H1 (cell line): ENCODE results near the gene SGMS1. TPM values are rescaled to one million over a fixed set of nuclear protein-coding genes. Genes with fewer than 3 reads are reported as not detected.
"Not testable (repeated sequence)": the region's sequence is repeated elsewhere in the genome, so short reads cannot be mapped to it uniquely, and the experiment has no call there.

ENCODE experiments used
- CTCF ChIA-PET: fragments of 300-600 bp; sonication (Branson Sonifier 250); formaldehyde crosslinking; loops from one replicate; lab custom pipeline; 2021; ENCODE audit not compliant: partially characterized antibody; lab: Charles Lee
- POLR2A ChIA-PET: fragments of 300-600 bp; sonication (Branson Sonifier 250); formaldehyde crosslinking; loops from one replicate; lab custom pipeline; 2021; ENCODE audit warnings: inconsistent platforms; ENCODE audit not compliant: partially characterized antibody; lab: Charles Lee
- DNase-seq, 2 experiments: peaks; one replicate each; pipeline versions ENCODE4 v3.0.0 to v3.0.0-alpha.2; 2010 to 2022; ENCODE audit warnings: low spot score in 2 of 2, low read depth in 1 of 2, mixed read lengths in 1 of 2
- FAIRE-seq: peaks from 2 replicates; lab custom pipeline; 2011; peaks lifted over from hg19 to GRCh38; lab: Jason Lieb, UNC
- H2AFZ ChIP-seq: 2 replicates; pipeline ENCODE4 v1.8.1; 2012; ENCODE audit warnings: low read length, inconsistent platforms
- H2AK5ac ChIP-seq: 2 replicates; pipeline ENCODE4 v1.6.1; 2013; ENCODE audit warnings: low read depth, low read length
- H2BK120ac ChIP-seq: replicated peaks from 2 replicates; pipeline ENCODE3; 2013; ENCODE audit warnings: low read depth, low read length, inconsistent platforms
- H2BK12ac ChIP-seq: 2 replicates; pipeline ENCODE4 v1.6.1; 2013; ENCODE audit warnings: low read depth, low read length
- H2BK15ac ChIP-seq: 2 replicates; pipeline ENCODE4 v1.6.1; 2013; ENCODE audit warnings: low read length
- H2BK20ac ChIP-seq: 2 replicates; pipeline ENCODE4 v1.6.1; 2013; ENCODE audit warnings: low read length
- H2BK5ac ChIP-seq: 2 replicates; pipeline ENCODE4 v1.6.1; 2013; ENCODE audit warnings: low read depth, low read length
- H3K14ac ChIP-seq: 2 replicates; pipeline ENCODE4 v1.6.1; 2013; ENCODE audit warnings: inconsistent platforms; ENCODE audit not compliant: insufficient read length
- H3K18ac ChIP-seq: 2 replicates; pipeline ENCODE4 v1.6.1; 2013; ENCODE audit warnings: low read length; ENCODE audit errors: extremely low read depth
- H3K23ac ChIP-seq: 2 replicates; pipeline ENCODE4 v1.6.1; 2013; ENCODE audit warnings: inconsistent platforms; ENCODE audit not compliant: insufficient read length
- H3K23me2 ChIP-seq: 2 replicates; pipeline ENCODE4 v1.6.1; 2013; ENCODE audit warnings: low read depth, low read length
- H3K27ac ChIP-seq: 2 replicates; pipeline ENCODE4 v1.6.1; 2011; ENCODE audit warnings: low read depth, low read length, inconsistent platforms
- H3K27me3 ChIP-seq, 4 experiments: replicated peaks in 1 of 4; 1 replicate in 1 of 4; 2 replicates in 3 of 4; pipeline versions ENCODE4 v1.6.1 to v1.8.1; 2011 to 2013; ENCODE audit warnings: low read length in 3 of 4, mild to moderate bottlenecking in 3 of 4, inconsistent platforms in 2 of 4, mixed read lengths in 2 of 4, moderate library complexity in 1 of 4; ENCODE audit not compliant: control insufficient read depth in 3 of 4, insufficient read depth in 3 of 4; ENCODE audit errors: extremely low read depth in 1 of 4
- H3K36me3 ChIP-seq, 4 experiments: 2 replicates each; pipeline versions ENCODE4 v1.6.1 to v1.8.1; 2011 to 2013; ENCODE audit warnings: mild to moderate bottlenecking in 4 of 4, low read length in 3 of 4, moderate library complexity in 2 of 4, control low read depth in 1 of 4, inconsistent platforms in 1 of 4; ENCODE audit not compliant: insufficient read depth in 4 of 4, control insufficient read depth in 2 of 4
- H3K4ac ChIP-seq: replicated peaks from 2 replicates; pipeline ENCODE3; 2013; ENCODE audit warnings: low read length, low read depth, mixed read lengths, inconsistent platforms; ENCODE audit not compliant: insufficient read length
- H3K4me1 ChIP-seq, 4 experiments: replicated peaks in 1 of 4; 1 replicate in 1 of 4; 2 replicates in 3 of 4; pipeline versions ENCODE4 v1.6.1 to v1.8.1; 2011 to 2013; ENCODE audit warnings: low read length in 3 of 4, inconsistent platforms in 2 of 4, mixed read lengths in 1 of 4; ENCODE audit not compliant: insufficient read depth in 4 of 4, control insufficient read depth in 3 of 4
- H3K4me2 ChIP-seq, 2 experiments: 2 replicates each; pipeline versions ENCODE4 v1.6.1 to v1.8.1; 2011 to 2013; ENCODE audit warnings: low read depth in 2 of 2, low read length in 2 of 2, control low read depth in 1 of 2, inconsistent platforms in 1 of 2, mild to moderate bottlenecking in 1 of 2; ENCODE audit not compliant: insufficient read depth in 1 of 2
- H3K4me3 ChIP-seq, 4 experiments: fragments of 200-600, 300-600 bp in 1 of 4; sonication (generic), shearing (Covaris generic), sonication (Bioruptor Twin) in 1 of 4; 2 replicates each; pipeline versions ENCODE4 v1.5.1 to v1.8.1; 2011 to 2016; ENCODE audit warnings: low read length in 4 of 4, low read depth in 3 of 4, control low read depth in 2 of 4, inconsistent platforms in 2 of 4, mild to moderate bottlenecking in 2 of 4, mixed read lengths in 1 of 4, moderate library complexity in 1 of 4; ENCODE audit not compliant: insufficient read depth in 2 of 4; ENCODE audit errors: extremely low read depth in 1 of 4
- H3K56ac ChIP-seq: replicated peaks from 2 replicates; pipeline ENCODE3; 2013; ENCODE audit warnings: low read depth, mild to moderate bottlenecking, mixed read lengths, low read length, inconsistent platforms; ENCODE audit not compliant: insufficient read length
- H3K79me1 ChIP-seq: 2 replicates; pipeline ENCODE4 v1.6.1; 2013; ENCODE audit warnings: low read depth, low read length, control low read depth
- H3K79me2 ChIP-seq, 2 experiments: 2 replicates each; pipeline versions ENCODE4 v1.6.1 to v1.8.1; 2012 to 2013; ENCODE audit warnings: low read length in 2 of 2, mild to moderate bottlenecking in 2 of 2, inconsistent platforms in 1 of 2; ENCODE audit not compliant: insufficient read depth in 2 of 2, control insufficient read depth in 1 of 2
- H3K9ac ChIP-seq, 4 experiments: replicated peaks in 1 of 4; 1 replicate in 1 of 4; 2 replicates in 3 of 4; pipeline versions ENCODE4 v1.6.1 to v1.8.1; 2011 to 2013; ENCODE audit warnings: low read depth in 3 of 4, low read length in 3 of 4, control low read depth in 2 of 4, mild to moderate bottlenecking in 2 of 4, moderate library complexity in 2 of 4, inconsistent platforms in 1 of 4; ENCODE audit errors: extremely low read depth in 1 of 4
- H3K9me3 ChIP-seq, 2 experiments: 2 replicates each; pipeline versions ENCODE4 v1.6.1 to v1.8.1; 2012 to 2013; ENCODE audit warnings: mild to moderate bottlenecking in 2 of 2, moderate library complexity in 2 of 2, control low read depth in 1 of 2, inconsistent platforms in 1 of 2, low read depth in 1 of 2, low read length in 1 of 2, mixed read lengths in 1 of 2; ENCODE audit not compliant: insufficient read depth in 2 of 2
- H4K20me1 ChIP-seq, 2 experiments: replicated peaks in 1 of 2; 2 replicates each; pipeline versions ENCODE3 to v1.8.1; 2011 to 2013; ENCODE audit warnings: inconsistent platforms in 2 of 2, low read length in 2 of 2, mild to moderate bottlenecking in 1 of 2; ENCODE audit not compliant: insufficient read depth in 2 of 2, control insufficient read depth in 1 of 2
- H4K5ac ChIP-seq: 2 replicates; pipeline ENCODE4 v1.6.1; 2013; ENCODE audit warnings: low read length, low read depth, mixed read lengths, inconsistent platforms; ENCODE audit not compliant: insufficient read length
- H4K8ac ChIP-seq: 2 replicates; pipeline ENCODE4 v1.8.0; 2013; ENCODE audit warnings: mild to moderate bottlenecking, moderate library complexity, low read length, inconsistent platforms; ENCODE audit not compliant: insufficient read depth; ENCODE audit errors: extremely low read depth
- H4K91ac ChIP-seq: replicated peaks from 2 replicates; pipeline ENCODE3; 2013; ENCODE audit warnings: low read length, mixed read lengths, inconsistent platforms; ENCODE audit not compliant: insufficient read length
- WGBS, 2 experiments: shearing (Covaris generic) in 1 of 2; methylation state at CpG; one replicate each; pipeline versions ENCODE4 v1.1.6 to v1.1.7; 2013 to 2015; ENCODE audit warnings: low lambda C conversion rate in 2 of 2, mixed read lengths in 2 of 2, inconsistent platforms in 1 of 2, low coverage in 1 of 2, missing lambda C conversion rate in 1 of 2; ENCODE audit not compliant: insufficient replicate concordance in 2 of 2, insufficient coverage in 1 of 2, insufficient read length in 1 of 2; ENCODE audit errors: extremely low coverage in 1 of 2, missing lambda C conversion rate in 1 of 2; 5-methylcytosine and 5-hydroxymethylcytosine counted together
- polyA plus RNA-seq, 7 experiments: library from polyadenylated mRNA; depleted of rRNA in 3 of 7; stranded (reverse) in 5 of 7; unstranded in 2 of 7; fragments of >200 nt in 5 of 7; fragments of 200-250 nt in 2 of 7; gene quantifications; 1 replicate in 5 of 7; 2 replicates in 1 of 7; 4 replicates in 1 of 7; pipeline versions ENCODE4 v1.2.1 to v1.2.3, GENCODE V29; 2011 to 2013; ENCODE audit warnings: missing spikeins in 2 of 7, mixed read lengths in 2 of 7
- total RNA-seq: library from RNA; stranded (reverse); fragmentation: NEBNext Ultra II Directional; extraction: Animal tissue kit (Norgen Biotek cat#: 25700); gene quantifications from 2 replicates; pipeline ENCODE4 v1.2.1, GENCODE V29; 2021

The SGMS1 gene
- total and polyA plus RNA-seq, 2 of the 8 experiments (the other 6 are each of a cell fraction or from before 2014, with no cell fraction given): 6.0 to 15.6 TPM

- H3K14ac ChIP-seq, H3K23ac ChIP-seq, DNase-seq, H2BK120ac ChIP-seq, H3K27me3 ChIP-seq, H3K36me3 ChIP-seq, H3K79me1 ChIP-seq, H4K91ac ChIP-seq, H4K8ac ChIP-seq, CTCF ChIA-PET, H2AK5ac ChIP-seq, H3K18ac ChIP-seq, H3K23me2 ChIP-seq, H3K4me2 ChIP-seq, H3K4me3 ChIP-seq, H2BK5ac ChIP-seq, H4K20me1 ChIP-seq, H3K9ac ChIP-seq, H2BK20ac ChIP-seq, H3K4ac ChIP-seq, H3K27ac ChIP-seq, H2AFZ ChIP-seq, H3K56ac ChIP-seq, H4K5ac ChIP-seq, H3K79me2 ChIP-seq, H2BK12ac ChIP-seq, FAIRE-seq, H2BK15ac ChIP-seq, H3K4me1 ChIP-seq, POLR2A ChIA-PET: not testable (repeated sequence)
- H3K9me3 ChIP-seq: peaks cover 5 to 12% of the 10 kb centered on the region in 2 experiments; a peak in 2 of 4 replicates
- WGBS, 2 experiments: 100% methylated on average over 1 of the region's 1 CpG; no CpG with 5 or more reads in 1 of the 2 experiments
Measured at GRCh38 chr10:50356481-50356832, 267.3 kb downstream of the SGMS1 start.

GRCh38 chr10:50355693-50356480 lies 267.9 kb downstream of the SGMS1 start:
- H4K91ac ChIP-seq, H3K23me2 ChIP-seq, H2BK5ac ChIP-seq, H4K8ac ChIP-seq, CTCF ChIA-PET, H3K18ac ChIP-seq, H3K27me3 ChIP-seq, H2BK20ac ChIP-seq, H2BK120ac ChIP-seq, FAIRE-seq, H4K20me1 ChIP-seq, POLR2A ChIA-PET, H3K14ac ChIP-seq, H3K27ac ChIP-seq, H3K4ac ChIP-seq, H3K56ac ChIP-seq, H3K4me3 ChIP-seq, H4K5ac ChIP-seq, H3K23ac ChIP-seq, H3K9ac ChIP-seq, DNase-seq, H2BK15ac ChIP-seq, H3K79me1 ChIP-seq, H2AK5ac ChIP-seq, H3K4me1 ChIP-seq, H3K4me2 ChIP-seq, H3K79me2 ChIP-seq, H3K36me3 ChIP-seq, H2BK12ac ChIP-seq, H2AFZ ChIP-seq: not testable (repeated sequence)
- H3K9me3 ChIP-seq: peaks cover 5 to 15% of the 10 kb centered on the region in 2 experiments; a peak in 2 of 4 replicates
- WGBS, 2 experiments: 95% methylated on average over 27 of the region's 33 CpGs; no CpG with 5 or more reads in 1 of the 2 experiments
